ENCODE data around the gene NLGN1. TPM values are rescaled to one million over a fixed set of nuclear protein-coding genes. Genes with fewer than 3 reads are reported as not detected.

The NLGN1 gene
- total RNA-seq, 1 experiment from 2014 or later, result 5.2 TPM

DNA sequence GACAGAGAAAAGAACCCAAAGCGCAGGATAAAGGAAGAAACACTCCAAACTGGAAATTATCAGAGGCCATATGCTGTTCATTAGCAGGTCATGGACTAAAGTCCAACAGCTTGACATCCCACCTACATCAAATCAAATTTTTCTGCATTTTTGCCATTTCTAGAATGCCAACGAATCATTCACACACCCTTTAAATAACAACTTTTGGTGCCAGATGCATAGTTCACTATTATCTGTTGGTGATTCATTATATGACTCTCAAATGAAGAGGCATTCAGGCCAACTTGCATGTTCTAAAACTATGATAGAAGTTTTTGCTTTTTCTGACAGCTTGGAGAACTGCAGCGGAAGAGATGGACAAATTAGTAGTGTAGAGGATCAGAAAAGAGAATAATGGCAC lies 931.8 kb downstream of the NLGN1 start:
- Histone ChIP-seq H3K14ac (ENCODE audit: insufficient read depth, low read length) (no peak overlapping the region), H3K27ac (ENCODE audit: insufficient read length, low read depth, low read length) (no peak overlapping the region), H3T11ph (ENCODE audit: low read length) (no peak overlapping the region), H2BK5ac (ENCODE audit: insufficient read length, low read length) (no peak overlapping the region), H2BK120ac (ENCODE audit: low read depth, low read length, poor library complexity, severe bottlenecking) (no peak overlapping the region), H2BK12ac (ENCODE audit: insufficient read length, low read depth, low read length) (no peak overlapping the region), H3K4ac (ENCODE audit: low read depth, low read length) (no peak overlapping the region), H3K4me2 (ENCODE audit: insufficient read depth, insufficient read length, low read length) (no peak overlapping the region), H3K79me2 (ENCODE audit: insufficient read depth, low read length) (no peaks in the 10 kb centered on the region), H4K20me1 (ENCODE audit: control insufficient read depth, insufficient read depth, insufficient read length) (no peaks in the 10 kb centered on the region), H3K27me3 (ENCODE audit: insufficient read depth, low read length) (no peaks in the 10 kb centered on the region), H3K18ac (ENCODE audit: insufficient read length, low read depth, low read length) (no peak overlapping the region), H2BK15ac (ENCODE audit: low read depth, low read length) (no peak overlapping the region), H3K4me1 (ENCODE audit: insufficient read depth, low read length) (no peaks in the 10 kb centered on the region; the same call in 1 of the 2 replicates), H3K9me3 (ENCODE audit: control insufficient read depth, low read depth, low read length) (no peaks in the 10 kb centered on the region), H2AK5ac (ENCODE audit: insufficient read length, low read length) (no peak overlapping the region), H2BK20ac (ENCODE audit: low read depth, low read length, poor library complexity, severe bottlenecking) (no peak overlapping the region), H3K79me1 (ENCODE audit: insufficient read depth, low read depth, low read length, poor library complexity, severe bottlenecking) (no peaks in the 10 kb centered on the region), H3K9ac (ENCODE audit: extremely low read depth, insufficient read length, low read length) (no peak overlapping the region), H4K5ac (ENCODE audit: insufficient read length, low read depth, low read length) (no peak overlapping the region), H2AFZ (ENCODE audit: low read length) (no peak overlapping the region), H4K8ac (replicated peaks; ENCODE audit: insufficient read length, low read depth, low read length) (no peak overlapping the region), H4K91ac (ENCODE audit: insufficient read length, low read depth, low read length) (no peak overlapping the region), H3K23me2 (ENCODE audit: insufficient read length, low read depth, low read length, poor library complexity, severe bottlenecking) (no peaks in the 10 kb centered on the region), H3K56ac (ENCODE audit: insufficient read length, low read depth, low read length) (no peak overlapping the region), H3K23ac (ENCODE audit: insufficient read length, low read depth, low read length) (no peak overlapping the region)
- Mint-ChIP-seq H3K4me3 (no peak overlapping the region), H3K27me3 (ENCODE audit: low read depth) (peaks cover 2% of the 10 kb centered on the region; the same call in 1 of the 2 replicates), H3K36me3 (ENCODE audit: insufficient read depth in 1 of 3, low read depth in 3 of 3) (no peaks in the 10 kb centered on the region), H3K27ac (no peak overlapping the region), H3K4me1 (peaks cover 23 to 29% of the 10 kb centered on the region in 2 experiments), H3K9me3 (no peaks in the 10 kb centered on the region; a peak in 1 of 5 replicates)
- DNase-seq, result no peak
- WGBS (ENCODE audit: extremely low coverage, insufficient read length, low lambda C conversion rate), result no CpG with 5 or more reads among the region's 3 CpGs
- TF ChIP-seq, protein P1, sequence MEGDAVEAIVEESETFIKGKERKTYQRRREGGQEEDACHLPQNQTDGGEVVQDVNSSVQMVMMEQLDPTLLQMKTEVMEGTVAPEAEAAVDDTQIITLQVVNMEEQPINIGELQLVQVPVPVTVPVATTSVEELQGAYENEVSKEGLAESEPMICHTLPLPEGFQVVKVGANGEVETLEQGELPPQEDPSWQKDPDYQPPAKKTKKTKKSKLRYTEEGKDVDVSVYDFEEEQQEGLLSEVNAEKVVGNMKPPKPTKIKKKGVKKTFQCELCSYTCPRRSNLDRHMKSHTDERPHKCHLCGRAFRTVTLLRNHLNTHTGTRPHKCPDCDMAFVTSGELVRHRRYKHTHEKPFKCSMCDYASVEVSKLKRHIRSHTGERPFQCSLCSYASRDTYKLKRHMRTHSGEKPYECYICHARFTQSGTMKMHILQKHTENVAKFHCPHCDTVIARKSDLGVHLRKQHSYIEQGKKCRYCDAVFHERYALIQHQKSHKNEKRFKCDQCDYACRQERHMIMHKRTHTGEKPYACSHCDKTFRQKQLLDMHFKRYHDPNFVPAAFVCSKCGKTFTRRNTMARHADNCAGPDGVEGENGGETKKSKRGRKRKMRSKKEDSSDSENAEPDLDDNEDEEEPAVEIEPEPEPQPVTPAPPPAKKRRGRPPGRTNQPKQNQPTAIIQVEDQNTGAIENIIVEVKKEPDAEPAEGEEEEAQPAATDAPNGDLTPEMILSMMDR (conservative IDR thresholded peaks at IDR 0.05), result no peak

Data from H9 (cell line).